HG03432 (cell line): ENCODE measurements around the gene FAT1.
"Not testable (repeated sequence)": the region's sequence is repeated elsewhere in the genome, so short reads cannot be mapped to it uniquely, and the experiment has no call there.

Experiments used
- ATAC-seq: cut with Tn5 transposase; IDR thresholded peaks from one replicate; pipeline ENCODE4 v1.9.1; 2021; ENCODE audit warnings: mild to moderate bottlenecking, moderate library complexity; ENCODE audit not compliant: unreplicated experiment

FAT1 gene, protein sequence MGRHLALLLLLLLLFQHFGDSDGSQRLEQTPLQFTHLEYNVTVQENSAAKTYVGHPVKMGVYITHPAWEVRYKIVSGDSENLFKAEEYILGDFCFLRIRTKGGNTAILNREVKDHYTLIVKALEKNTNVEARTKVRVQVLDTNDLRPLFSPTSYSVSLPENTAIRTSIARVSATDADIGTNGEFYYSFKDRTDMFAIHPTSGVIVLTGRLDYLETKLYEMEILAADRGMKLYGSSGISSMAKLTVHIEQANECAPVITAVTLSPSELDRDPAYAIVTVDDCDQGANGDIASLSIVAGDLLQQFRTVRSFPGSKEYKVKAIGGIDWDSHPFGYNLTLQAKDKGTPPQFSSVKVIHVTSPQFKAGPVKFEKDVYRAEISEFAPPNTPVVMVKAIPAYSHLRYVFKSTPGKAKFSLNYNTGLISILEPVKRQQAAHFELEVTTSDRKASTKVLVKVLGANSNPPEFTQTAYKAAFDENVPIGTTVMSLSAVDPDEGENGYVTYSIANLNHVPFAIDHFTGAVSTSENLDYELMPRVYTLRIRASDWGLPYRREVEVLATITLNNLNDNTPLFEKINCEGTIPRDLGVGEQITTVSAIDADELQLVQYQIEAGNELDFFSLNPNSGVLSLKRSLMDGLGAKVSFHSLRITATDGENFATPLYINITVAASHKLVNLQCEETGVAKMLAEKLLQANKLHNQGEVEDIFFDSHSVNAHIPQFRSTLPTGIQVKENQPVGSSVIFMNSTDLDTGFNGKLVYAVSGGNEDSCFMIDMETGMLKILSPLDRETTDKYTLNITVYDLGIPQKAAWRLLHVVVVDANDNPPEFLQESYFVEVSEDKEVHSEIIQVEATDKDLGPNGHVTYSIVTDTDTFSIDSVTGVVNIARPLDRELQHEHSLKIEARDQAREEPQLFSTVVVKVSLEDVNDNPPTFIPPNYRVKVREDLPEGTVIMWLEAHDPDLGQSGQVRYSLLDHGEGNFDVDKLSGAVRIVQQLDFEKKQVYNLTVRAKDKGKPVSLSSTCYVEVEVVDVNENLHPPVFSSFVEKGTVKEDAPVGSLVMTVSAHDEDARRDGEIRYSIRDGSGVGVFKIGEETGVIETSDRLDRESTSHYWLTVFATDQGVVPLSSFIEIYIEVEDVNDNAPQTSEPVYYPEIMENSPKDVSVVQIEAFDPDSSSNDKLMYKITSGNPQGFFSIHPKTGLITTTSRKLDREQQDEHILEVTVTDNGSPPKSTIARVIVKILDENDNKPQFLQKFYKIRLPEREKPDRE (N-terminal part only)

GRCh38 chr4:186723292-186724057 lies at the start of gene FAT1:
FAT1 (minus strand) TSS chr4:186723856; CDS start chr4:186709827, 14,029 bp downstream.
- ATAC-seq: no peak

- ATAC-seq: no peak
Measured at GRCh38 chr4:186772936-186773487, 49.4 kb upstream of the FAT1 start.

DNA sequence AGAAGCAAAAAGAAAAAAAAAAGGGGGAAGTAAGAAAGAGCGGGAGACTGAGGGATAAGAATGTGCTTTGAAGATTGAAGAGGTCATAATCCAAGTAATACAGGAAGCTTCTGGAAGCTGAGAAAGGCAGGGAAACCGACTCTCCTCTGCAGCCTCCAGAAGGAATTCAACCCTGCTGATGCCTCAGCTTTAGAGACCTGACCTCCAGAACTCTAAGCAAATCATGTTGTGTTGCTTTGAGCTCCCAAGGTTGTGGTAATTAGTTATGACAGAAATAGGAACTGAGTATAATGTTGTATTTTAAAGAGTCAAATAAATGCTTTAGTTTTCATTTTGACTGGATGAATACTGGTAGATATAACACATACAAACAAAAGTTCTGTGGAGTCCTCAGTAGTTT lies 48.0 kb upstream of the FAT1 start:
- no peak for ATAC-seq

GRCh38 chr4:186770481-186771175 lies 47.0 kb upstream of the FAT1 start:
- no peak for ATAC-seq

DNA sequence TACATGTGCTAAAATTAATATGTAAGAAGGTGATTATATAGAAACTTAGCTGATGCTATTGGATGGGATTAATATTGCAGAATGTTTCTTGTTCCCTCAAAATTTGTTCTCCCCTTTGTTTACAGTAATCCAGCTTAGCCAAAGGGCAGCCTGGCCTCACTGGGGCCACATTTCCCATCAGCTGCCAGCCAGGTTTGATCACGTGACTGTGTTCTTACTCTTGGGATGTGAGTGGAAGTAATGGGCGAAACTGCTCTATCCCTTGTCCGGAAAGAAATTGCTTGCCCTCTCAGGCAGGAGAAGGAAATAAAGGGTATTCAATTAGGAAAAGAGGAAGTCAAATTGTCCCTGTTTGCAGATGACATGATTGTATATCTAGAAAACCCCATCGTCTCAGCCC lies 44.1 kb upstream of the FAT1 start:
- ATAC-seq: no peak

DNA sequence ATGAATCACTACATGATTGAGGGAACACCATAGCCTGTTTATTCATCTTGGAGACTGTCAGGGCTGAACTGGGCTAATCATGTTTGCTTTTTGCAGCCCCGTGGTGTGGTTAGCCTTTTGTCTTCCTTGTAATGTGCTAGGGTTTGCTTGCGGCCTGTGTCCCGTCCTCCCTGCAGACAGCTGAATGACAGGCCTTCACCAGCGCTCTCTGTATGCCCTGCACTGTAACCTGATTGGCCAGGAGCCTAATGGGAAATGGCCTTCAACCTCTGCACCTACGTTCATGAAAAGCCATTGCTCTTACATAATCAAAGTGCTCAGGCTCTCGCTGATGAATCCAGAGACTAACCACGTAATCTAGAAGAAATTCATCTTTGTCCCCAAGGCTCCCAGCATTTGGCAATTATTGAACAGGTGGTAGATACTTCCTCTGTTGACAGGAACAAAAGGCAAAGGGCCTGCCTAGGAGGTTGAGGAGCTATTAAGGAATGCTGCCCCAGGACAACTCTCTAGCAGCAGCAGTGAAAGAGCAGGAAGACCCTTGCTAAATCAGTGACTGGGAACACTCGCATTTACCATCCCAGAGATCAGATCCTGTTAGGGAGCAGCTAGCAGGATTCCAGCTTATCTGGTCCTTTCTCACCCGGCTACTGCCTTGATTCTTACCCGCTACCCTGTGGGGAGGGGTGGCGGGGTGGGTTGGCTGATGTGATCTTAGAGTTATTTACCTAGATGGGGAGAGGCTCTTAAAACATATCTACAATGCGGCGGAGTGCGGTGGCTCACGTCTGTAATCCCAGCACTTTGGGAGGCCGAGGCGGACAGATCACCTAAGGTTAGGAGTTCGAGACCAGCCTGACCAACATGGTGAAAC lies 42.3 kb upstream of the FAT1 start:
- no peak for ATAC-seq

GRCh38 chr4:186765138-186765537 lies 41.5 kb upstream of the FAT1 start:
- ATAC-seq: no peak

DNA sequence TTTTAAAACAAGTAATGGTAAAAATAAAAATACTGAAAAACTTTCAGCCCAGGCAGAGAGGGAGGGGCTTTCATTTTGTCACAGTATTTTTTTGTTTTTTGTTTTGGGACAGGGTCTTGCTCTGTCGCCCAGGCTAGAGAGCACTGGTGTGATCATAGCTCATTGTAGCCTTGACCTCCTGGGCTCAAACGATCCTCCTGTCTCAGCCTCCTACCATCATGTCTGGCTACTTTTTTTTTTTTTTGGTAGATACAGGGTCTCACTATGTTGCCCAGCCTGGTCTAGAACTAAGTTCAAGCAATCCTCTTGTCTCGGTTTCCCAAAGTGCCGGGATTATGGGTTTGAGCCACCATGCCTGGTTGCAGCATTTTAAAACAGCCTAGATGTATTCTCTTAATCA lies 40.8 kb upstream of the FAT1 start:
- ATAC-seq: no peak

- ATAC-seq: no peak
Measured at GRCh38 chr4:186762865-186763264, 39.2 kb upstream of the FAT1 start.

- ATAC-seq: no peak
Measured at GRCh38 chr4:186762361-186762760, 38.7 kb upstream of the FAT1 start.

DNA sequence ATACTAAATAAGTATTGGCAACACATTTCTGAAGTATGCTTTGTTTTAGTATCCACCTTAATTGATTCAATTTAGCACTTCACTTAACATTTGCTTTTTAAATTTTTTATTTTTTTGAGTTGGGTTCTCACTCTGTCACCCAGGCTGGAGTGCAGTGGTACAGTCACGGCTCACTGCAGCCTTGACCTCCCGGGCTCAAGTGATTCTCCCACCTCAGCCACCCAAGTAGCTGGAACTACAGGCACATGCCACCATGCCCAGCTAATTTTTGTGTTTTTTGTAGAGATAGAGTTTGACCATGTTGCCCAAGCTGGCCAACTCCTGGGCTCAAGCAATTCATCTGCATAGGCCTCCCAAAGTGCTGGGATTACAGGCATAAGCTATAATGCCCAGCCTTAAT lies 38.3 kb upstream of the FAT1 start:
- not testable (repeated sequence) for ATAC-seq

DNA sequence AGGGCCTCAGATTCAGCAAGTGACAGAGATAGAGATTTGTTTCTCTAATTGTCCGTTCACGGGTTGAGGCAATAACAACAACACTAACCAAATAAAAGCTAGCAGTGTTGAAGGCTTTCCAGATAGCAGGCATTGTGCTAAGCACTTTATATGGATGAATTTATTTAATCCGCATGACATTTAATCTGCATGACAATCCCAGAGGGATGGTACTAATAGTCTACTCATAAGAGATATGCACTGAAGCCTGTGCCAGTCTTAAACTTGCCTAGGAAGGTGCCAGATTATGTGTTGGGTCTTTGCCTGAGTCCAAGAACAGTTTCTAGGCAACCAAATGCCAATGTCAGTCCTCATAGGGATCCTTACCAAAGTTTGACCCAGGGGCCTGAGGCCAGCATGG lies 37.7 kb upstream of the FAT1 start:
- ATAC-seq: no peak

DNA sequence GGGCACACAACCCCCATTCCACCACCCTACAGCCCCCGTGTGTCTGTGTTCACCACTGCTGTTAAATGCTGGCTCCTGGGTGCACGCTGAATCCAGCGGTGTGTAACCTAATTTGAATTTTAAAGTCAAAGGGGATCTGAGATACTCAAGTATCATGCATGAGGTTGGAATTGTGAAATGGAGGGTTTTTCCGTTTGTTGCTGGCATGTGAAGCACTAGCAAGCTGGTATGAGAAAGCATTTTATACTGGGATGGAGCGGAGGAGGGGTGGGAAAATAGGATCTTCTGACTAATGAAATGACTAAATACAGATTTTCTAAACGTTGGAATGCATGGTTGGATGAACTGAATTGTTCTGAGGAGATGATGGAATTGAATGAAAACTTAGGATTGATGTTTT lies 36.9 kb upstream of the FAT1 start:
- no peak for ATAC-seq

DNA sequence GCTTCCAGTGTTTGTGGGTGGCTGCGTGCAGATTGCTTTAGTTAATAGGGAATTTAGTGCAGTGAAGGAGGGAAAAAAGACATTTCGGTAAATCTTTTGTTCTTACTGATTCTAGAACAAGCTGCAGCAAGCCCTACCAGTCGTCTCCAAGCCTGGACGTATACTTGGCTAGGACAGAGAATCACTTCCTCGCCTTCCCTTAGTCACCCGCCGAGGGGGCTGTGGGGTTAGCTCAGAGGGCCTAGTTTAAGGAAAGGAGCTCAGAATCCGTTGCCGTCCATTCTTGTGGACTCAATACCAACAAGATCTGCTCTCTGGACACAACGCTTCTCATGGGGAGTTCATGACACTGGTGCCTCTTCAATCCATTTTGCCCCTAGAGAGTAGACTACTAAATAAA lies 36.3 kb upstream of the FAT1 start:
- ATAC-seq: no peak

DNA sequence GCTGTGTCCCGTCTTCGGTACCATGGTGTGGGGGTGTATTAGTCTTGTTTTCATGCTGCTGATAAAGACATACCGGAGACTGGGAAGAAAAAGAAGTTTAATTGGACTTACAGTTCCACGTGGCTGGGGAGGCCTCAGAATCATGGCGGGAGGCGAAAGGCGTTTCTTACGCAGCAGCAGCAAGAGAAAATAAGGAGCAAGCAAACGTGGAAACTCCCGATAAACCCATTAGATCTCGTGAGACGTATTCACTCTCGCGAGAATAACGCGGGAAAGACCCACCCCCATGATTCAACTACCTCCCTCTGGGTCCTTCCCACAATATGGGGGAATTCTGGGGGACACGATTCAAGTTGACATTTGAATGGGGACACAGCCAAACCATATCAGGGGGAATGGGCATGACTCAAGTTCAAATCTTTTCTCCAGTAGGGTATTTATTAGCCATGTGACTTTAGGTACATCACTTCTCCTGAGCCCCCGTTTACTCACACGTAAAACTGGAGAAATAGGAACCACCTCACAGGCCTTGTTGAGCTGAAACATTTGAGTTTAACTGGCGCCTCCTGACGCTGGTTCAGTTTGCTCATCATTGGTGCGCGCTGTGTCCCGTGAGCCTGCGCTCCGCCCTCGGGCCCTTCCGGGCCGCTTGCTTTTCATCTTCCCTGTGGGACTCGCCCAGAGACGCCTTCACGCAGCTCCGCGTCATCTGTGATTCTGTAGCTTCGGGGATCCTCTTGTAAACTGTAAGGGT lies 35.5 kb upstream of the FAT1 start:
- no peak for ATAC-seq

GRCh38 chr4:186757696-186758355 lies 34.2 kb upstream of the FAT1 start:
- no peak for ATAC-seq

DNA sequence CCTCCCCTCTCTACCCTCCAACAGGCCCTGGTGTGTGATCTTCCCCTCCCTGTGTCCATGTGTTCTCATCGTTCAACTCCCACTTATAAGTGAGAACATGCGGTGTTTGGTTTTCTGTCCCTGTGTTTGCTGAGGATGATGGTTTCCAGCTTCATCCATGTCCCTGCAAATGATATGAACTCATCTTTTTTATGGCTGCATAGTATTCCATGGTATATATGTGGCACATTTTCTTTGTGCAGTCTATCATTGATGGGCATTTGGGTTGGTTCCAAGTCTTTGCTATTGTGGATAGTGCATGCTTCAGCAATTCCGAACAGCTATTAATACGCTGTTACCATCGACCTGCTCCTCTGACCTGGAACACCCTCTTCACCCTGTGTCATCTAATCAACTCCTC lies 32.9 kb upstream of the FAT1 start:
- ATAC-seq: not testable (repeated sequence)
